HL-60 (cell line): Measurements from ENCODE around the gene KCND1.

Experiments
- CTCF ChIP-seq: IDR thresholded peaks from one replicate; pipeline ENCODE4 v1.5.1; 2011; ENCODE audit warnings: low read length, control low read depth, inconsistent platforms; ENCODE audit not compliant: insufficient read depth
- POLR2AphosphoS5 ChIP-seq: IDR thresholded peaks from 2 replicates; pipeline ENCODE4 v1.6.1; 2012; ENCODE audit warnings: low read depth

GRCh38 chrX:48975041-48975440 lies 3.4 kb upstream of the KCND1 start:
- TF ChIP-seq CTCF (no peak), POLR2AphosphoS5 (no peak)
